Trophoblast cell (in vitro differentiated cells and primary cell): Measurements from ENCODE around the gene FGD2.

Source experiments
- DNase-seq, 2 donors: peaks; one replicate each; pipeline ENCODE4 v3.0.0-alpha.2; 2016
- H2AFZ ChIP-seq: 2 replicates; pipeline ENCODE4 v1.6.1; 2013; ENCODE audit warnings: low read length, moderate library complexity, mild to moderate bottlenecking; ENCODE audit not compliant: insufficient read depth, poor library complexity
- H2AK5ac ChIP-seq: 2 replicates; pipeline ENCODE4 v1.6.1; 2013; ENCODE audit warnings: mild to moderate bottlenecking, low read length
- H2BK120ac ChIP-seq: 2 replicates; pipeline ENCODE4 v1.6.1; 2013; ENCODE audit warnings: low read length, mild to moderate bottlenecking, moderate library complexity; ENCODE audit not compliant: insufficient read depth, poor library complexity
- H2BK12ac ChIP-seq: 2 replicates; pipeline ENCODE4 v1.6.1; 2013; ENCODE audit warnings: mild to moderate bottlenecking, low read length, moderate library complexity
- H2BK5ac ChIP-seq: 2 replicates; pipeline ENCODE4 v1.6.1; 2013; ENCODE audit warnings: low read length, low read depth, moderate library complexity, mild to moderate bottlenecking; ENCODE audit not compliant: poor library complexity
- H3K14ac ChIP-seq: 2 replicates; pipeline ENCODE4 v1.6.1; 2013; ENCODE audit warnings: mild to moderate bottlenecking, low read length
- H3K18ac ChIP-seq: 2 replicates; pipeline ENCODE4 v1.6.1; 2013; ENCODE audit warnings: mild to moderate bottlenecking, low read length
- H3K23ac ChIP-seq: 2 replicates; pipeline ENCODE4 v1.6.1; 2013; ENCODE audit warnings: low read length
- H3K27ac ChIP-seq: 2 replicates; pipeline ENCODE4 v1.5.1; 2013; ENCODE audit warnings: low read depth, mild to moderate bottlenecking, inconsistent platforms, low read length, moderate library complexity
- H3K27me3 ChIP-seq: 2 replicates; pipeline ENCODE4 v1.6.1; 2013; ENCODE audit warnings: inconsistent platforms, mild to moderate bottlenecking, low read length, moderate library complexity; ENCODE audit not compliant: insufficient read depth
- H3K36me3 ChIP-seq, 2 experiments: 1 replicate in 1 of 2; 2 replicates in 1 of 2; pipeline ENCODE4 v1.6.1; 2013; ENCODE audit warnings: low read length in 2 of 2, mild to moderate bottlenecking in 2 of 2, moderate library complexity in 1 of 2; ENCODE audit not compliant: insufficient read depth in 2 of 2, control insufficient read depth in 1 of 2
- H3K4ac ChIP-seq: 2 replicates; pipeline ENCODE4 v1.6.1; 2013; ENCODE audit warnings: low read depth, mild to moderate bottlenecking, low read length, moderate library complexity
- H3K4me1 ChIP-seq, 2 experiments: 1 replicate in 1 of 2; 2 replicates in 1 of 2; pipeline ENCODE4 v1.6.1; 2013; ENCODE audit warnings: low read length in 2 of 2, mild to moderate bottlenecking in 2 of 2, moderate library complexity in 1 of 2; ENCODE audit not compliant: insufficient read depth in 2 of 2, control insufficient read depth in 1 of 2
- H3K4me2 ChIP-seq: 2 replicates; pipeline ENCODE4 v1.6.1; 2013; ENCODE audit warnings: inconsistent platforms, mild to moderate bottlenecking, low read length, moderate library complexity
- H3K4me3 ChIP-seq: 2 replicates; pipeline ENCODE4 v1.5.1; 2013; ENCODE audit warnings: mild to moderate bottlenecking, low read depth, low read length, inconsistent platforms
- H3K79me1 ChIP-seq: one replicate; pipeline ENCODE4 v1.6.1; 2013; ENCODE audit warnings: low read length
- H3K79me2 ChIP-seq: 2 replicates; pipeline ENCODE4 v1.6.1; 2013; ENCODE audit warnings: low read length, mild to moderate bottlenecking; ENCODE audit not compliant: control insufficient read depth, insufficient read depth, poor library complexity
- H3K9ac ChIP-seq: 2 replicates; pipeline ENCODE4 v1.6.1; 2013; ENCODE audit warnings: mild to moderate bottlenecking, low read length
- H3K9me3 ChIP-seq: 2 replicates; pipeline ENCODE4 v1.6.1; 2013; ENCODE audit warnings: low read depth, mild to moderate bottlenecking, control low read depth, inconsistent platforms, low read length; ENCODE audit not compliant: insufficient read depth
- H4K12ac ChIP-seq: 2 replicates; pipeline ENCODE4 v1.6.1; 2013; ENCODE audit warnings: low read depth, mild to moderate bottlenecking, low read length, moderate library complexity
- H4K8ac ChIP-seq: 2 replicates; pipeline ENCODE4 v1.6.1; 2013; ENCODE audit warnings: low read depth, mild to moderate bottlenecking, low read length, moderate library complexity
- H4K91ac ChIP-seq: one replicate; pipeline ENCODE4 v1.6.1; 2013; ENCODE audit warnings: low read depth, mild to moderate bottlenecking, low read length, moderate library complexity
- WGBS: extraction: QIAGEN DNeasy Blood & Tissue Kit; methylation state at CpG from one replicate; pipeline ENCODE4 v1.1.7; 2013; ENCODE audit warnings: missing lambda C conversion rate; ENCODE audit not compliant: insufficient read length, insufficient coverage; ENCODE audit errors: extremely low coverage; 5-methylcytosine and 5-hydroxymethylcytosine counted together

FGD2 gene

GRCh38 chr6:37038292-37039198, 33.1 kb downstream of the FGD2 start:
- Histone ChIP-seq H3K14ac (no peak overlapping the region), H4K8ac (no peak overlapping the region)

GRCh38 chr6:37039958-37040357, 34.5 kb downstream of the FGD2 start:
- Histone ChIP-seq H4K8ac (no peak overlapping the region), H4K12ac (no peak overlapping the region), H3K23ac (no peak overlapping the region), H3K27ac (no peak overlapping the region), H2BK120ac (no peak overlapping the region), H3K4ac (no peak overlapping the region), H2BK12ac (no peak overlapping the region), H2BK5ac (no peak overlapping the region), H3K79me1 (no peaks in the 10 kb centered on the region), H4K91ac (no peak overlapping the region), H2AK5ac (no peak overlapping the region), H2AFZ (no peak overlapping the region), H3K4me3 (no peak overlapping the region), H3K27me3 (no peaks in the 10 kb centered on the region), H3K4me2 (no peak overlapping the region), H3K4me1 (no peaks in the 10 kb centered on the region), H3K9ac (no peak overlapping the region), H3K36me3 (no peaks in the 10 kb centered on the region), H3K9me3 (no peaks in the 10 kb centered on the region), H3K79me2 (no peaks in the 10 kb centered on the region), H3K14ac (no peak overlapping the region), H3K18ac (no peak overlapping the region)
- no peak for DNase-seq
- no CpG with 5 or more reads among the region's 4 CpGs for WGBS

More at GRCh38 chr6:37038292-37039198, 33.1 kb downstream of the FGD2 start:
- Histone ChIP-seq H2BK5ac (no peak overlapping the region), H3K79me2 (no peaks in the 10 kb centered on the region), H3K9me3 (no peaks in the 10 kb centered on the region), H3K23ac (no peak overlapping the region), H3K9ac (no peak overlapping the region), H3K4me3 (no peak overlapping the region), H3K4me2 (no peak overlapping the region), H3K27me3 (no peaks in the 10 kb centered on the region), H3K27ac (no peak overlapping the region), H2AK5ac (no peak overlapping the region), H3K4me1 (no peaks in the 10 kb centered on the region), H2AFZ (no peak overlapping the region), H2BK120ac (no peak overlapping the region), H4K12ac (no peak overlapping the region), H3K18ac (no peak overlapping the region), H4K91ac (no peak overlapping the region), H3K36me3 (no peaks in the 10 kb centered on the region), H3K4ac (no peak overlapping the region), H2BK12ac (no peak overlapping the region), H3K79me1 (no peaks in the 10 kb centered on the region)
- DNase-seq, result no peak
- no CpG with 5 or more reads among the region's 13 CpGs for WGBS

GRCh38 chr6:37041521-37041920, 36.1 kb downstream of the FGD2 start:
- WGBS, result no CpG with 5 or more reads among the region's 6 CpGs
- Histone ChIP-seq H4K12ac (no peak overlapping the region), H2AK5ac (no peak overlapping the region), H3K9ac (no peak overlapping the region), H4K8ac (no peak overlapping the region), H3K27ac (no peak overlapping the region), H2AFZ (no peak overlapping the region), H3K18ac (no peak overlapping the region), H3K4me2 (no peak overlapping the region), H3K4me3 (no peak overlapping the region), H3K79me2 (no peaks in the 10 kb centered on the region), H3K14ac (no peak overlapping the region), H3K36me3 (no peaks in the 10 kb centered on the region), H3K9me3 (no peaks in the 10 kb centered on the region), H3K4ac (no peak overlapping the region), H2BK12ac (no peak overlapping the region), H3K79me1 (no peaks in the 10 kb centered on the region), H3K23ac (no peak overlapping the region), H3K4me1 (no peaks in the 10 kb centered on the region), H3K27me3 (no peaks in the 10 kb centered on the region), H4K91ac (no peak overlapping the region), H2BK5ac (no peak overlapping the region), H2BK120ac (no peak overlapping the region)
- no peak for DNase-seq

DNA sequence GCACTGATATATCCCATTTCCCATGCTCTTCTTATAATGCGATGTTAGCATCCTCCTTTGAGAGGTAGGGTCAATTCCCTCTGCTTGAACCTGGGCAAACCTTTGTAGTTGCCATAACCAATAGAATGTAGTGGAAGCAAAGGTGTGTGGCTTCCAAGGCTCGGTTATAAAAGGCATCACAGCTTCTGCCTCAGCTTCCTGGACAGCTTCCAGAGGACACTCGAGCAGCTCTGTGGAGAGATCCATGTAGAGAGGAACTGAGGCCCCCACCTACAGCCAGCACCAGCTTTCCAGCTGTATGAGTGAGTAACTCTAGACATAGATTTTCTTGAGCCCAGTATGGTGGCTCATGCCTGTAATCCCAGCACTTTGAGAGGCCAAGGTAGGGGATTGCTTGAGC, 36.7 kb downstream of the FGD2 start:
- H3K36me3 ChIP-seq, result no peaks in the 10 kb centered on the region
- no peak overlapping the region for H2AFZ ChIP-seq
- H3K18ac ChIP-seq, result no peak overlapping the region
- no peak overlapping the region for H2AK5ac ChIP-seq
- H3K79me2 ChIP-seq, result no peaks in the 10 kb centered on the region
- no peak overlapping the region for H3K23ac ChIP-seq
- H3K9ac ChIP-seq, result no peak overlapping the region
- no peaks in the 10 kb centered on the region for H3K79me1 ChIP-seq
- no peak overlapping the region for H4K91ac ChIP-seq
- no peak overlapping the region for H3K14ac ChIP-seq
- H2BK12ac ChIP-seq, result no peak overlapping the region
- H3K4me3 ChIP-seq, result no peak overlapping the region
- no peak overlapping the region for H3K4ac ChIP-seq
- H3K9me3 ChIP-seq, result no peaks in the 10 kb centered on the region
- H3K27ac ChIP-seq, result no peak overlapping the region
- H3K4me2 ChIP-seq, result no peak overlapping the region
- H3K27me3 ChIP-seq, result no peaks in the 10 kb centered on the region
- DNase-seq, result no peak
- no peak overlapping the region for H2BK120ac ChIP-seq
- no peak overlapping the region for H4K8ac ChIP-seq
- no peaks in the 10 kb centered on the region for H3K4me1 ChIP-seq
- no peak overlapping the region for H2BK5ac ChIP-seq
- no CpG with 5 or more reads among the region's 3 CpGs for WGBS
- no peak overlapping the region for H4K12ac ChIP-seq
